NT2/D1 (cell line): Measurements from ENCODE around the gene DTD1.

Source experiments
- SUZ12 ChIP-seq: IDR thresholded peaks from 2 replicates; pipeline ENCODE4 v1.6.1; 2011; ENCODE audit not compliant: insufficient read length, insufficient read depth; ENCODE audit errors: extremely low read depth
- YY1 ChIP-seq: IDR thresholded peaks from 2 replicates; pipeline ENCODE4 v1.6.1; 2011; ENCODE audit not compliant: insufficient read length, insufficient read depth

DNA sequence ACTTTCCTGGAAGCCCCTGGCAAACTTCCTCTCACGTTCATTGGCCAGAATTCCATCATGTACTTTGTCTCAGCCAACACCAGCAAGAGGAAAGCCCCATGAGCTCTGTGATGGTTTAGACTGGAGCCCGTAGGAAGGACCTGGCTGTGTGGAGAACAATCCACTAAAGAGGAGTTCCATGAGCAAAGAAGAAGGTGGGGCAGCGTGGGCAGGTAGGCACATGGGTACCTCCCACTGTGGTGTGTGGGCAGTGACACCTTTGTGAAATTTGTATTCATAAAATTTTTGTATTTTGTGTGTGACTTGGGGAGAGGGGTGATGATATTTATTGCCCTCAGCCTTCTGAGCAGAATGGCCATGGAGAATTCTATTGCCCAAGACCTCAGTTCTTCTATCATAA, 136.2 kb downstream of the DTD1 start:
- TF ChIP-seq YY1 (no peak), SUZ12 (no peak)
